ENCODE measurements around the gene PPIP5K1. TPM values are rescaled to one million over a fixed set of nuclear protein-coding genes. Genes with fewer than 3 reads are reported as not detected.

PPIP5K1 gene
- total and polyA plus RNA-seq, 9 donors: 5.9 to 9.9 (median 6.7) TPM

- H3K4me3 ChIP-seq (ENCODE audit: low read length): no peak overlapping the region
- H3K27ac ChIP-seq (ENCODE audit: low read length): no peak overlapping the region
- peaks cover 18% of the 10 kb centered on the region for H3K4me1 ChIP-seq (ENCODE audit: control insufficient read depth, insufficient read depth, low read length)
- H3K36me3 ChIP-seq (ENCODE audit: control insufficient read depth, insufficient read depth, low read length): peaks cover 63% of the 10 kb centered on the region
- peaks cover 6% of the 10 kb centered on the region for H3K9me3 ChIP-seq (replicated peaks; ENCODE audit: control insufficient read depth, low read depth, low read length)
- WGBS (ENCODE audit: insufficient coverage): 90% methylated on average over 10 of the region's 12 CpGs
- H3K27me3 ChIP-seq (ENCODE audit: control insufficient read depth, insufficient read depth, low read length): no peaks in the 10 kb centered on the region
- no peak for DNase-seq
These were observed 62.0 kb downstream of the PPIP5K1 start for GRCh38 chr15:43527802-43528541.

- H3K27me3 ChIP-seq (ENCODE audit: control insufficient read depth, insufficient read depth, low read length): no peaks in the 10 kb centered on the region
- peaks cover 71% of the 10 kb centered on the region for H3K36me3 ChIP-seq (ENCODE audit: control insufficient read depth, insufficient read depth, low read length)
- no peak for DNase-seq
- peaks cover 18% of the 10 kb centered on the region for H3K4me1 ChIP-seq (ENCODE audit: control insufficient read depth, insufficient read depth, low read length)
- WGBS (ENCODE audit: insufficient coverage): 69% methylated on average over 4 of the region's 9 CpGs
- peaks cover 6% of the 10 kb centered on the region for H3K9me3 ChIP-seq (replicated peaks; ENCODE audit: control insufficient read depth, low read depth, low read length)
- no peak overlapping the region for H3K4me3 ChIP-seq (ENCODE audit: low read length)
- H3K27ac ChIP-seq (ENCODE audit: low read length): no peak overlapping the region
These were observed 62.8 kb downstream of the PPIP5K1 start for GRCh38 chr15:43527016-43527801.

GRCh38 chr15:43526261-43526930, 63.6 kb downstream of the PPIP5K1 start:
- Histone ChIP-seq H3K4me1 (ENCODE audit: control insufficient read depth, insufficient read depth, low read length) (peaks cover 13% of the 10 kb centered on the region), H3K27me3 (ENCODE audit: control insufficient read depth, insufficient read depth, low read length) (no peaks in the 10 kb centered on the region), H3K36me3 (ENCODE audit: control insufficient read depth, insufficient read depth, low read length) (peaks cover 79% of the 10 kb centered on the region), H3K9me3 (replicated peaks; ENCODE audit: control insufficient read depth, low read depth, low read length) (peaks cover 9% of the 10 kb centered on the region), H3K4me3 (ENCODE audit: low read length) (no peak overlapping the region), H3K27ac (ENCODE audit: low read length) (no peak overlapping the region)
- WGBS (ENCODE audit: insufficient coverage): 84% methylated on average over 8 of the region's 11 CpGs
- DNase-seq: no peak

- WGBS (ENCODE audit: insufficient coverage): 89% methylated on average over 2 of the region's 4 CpGs
- H3K4me3 ChIP-seq (ENCODE audit: low read length): no peak overlapping the region
- H3K36me3 ChIP-seq (ENCODE audit: control insufficient read depth, insufficient read depth, low read length): peaks cover 90% of the 10 kb centered on the region
- peaks cover 11% of the 10 kb centered on the region for H3K9me3 ChIP-seq (replicated peaks; ENCODE audit: control insufficient read depth, low read depth, low read length)
- H3K4me1 ChIP-seq (ENCODE audit: control insufficient read depth, insufficient read depth, low read length): peaks cover 1% of the 10 kb centered on the region
- no peaks in the 10 kb centered on the region for H3K27me3 ChIP-seq (ENCODE audit: control insufficient read depth, insufficient read depth, low read length)
- DNase-seq: no peak
- H3K27ac ChIP-seq (ENCODE audit: low read length): no peak overlapping the region
These were observed 64.9 kb downstream of the PPIP5K1 start for GRCh38 chr15:43525131-43525530.

GRCh38 chr15:43524254-43524845, 65.7 kb downstream of the PPIP5K1 start:
- Histone ChIP-seq H3K27me3 (ENCODE audit: control insufficient read depth, insufficient read depth, low read length) (no peaks in the 10 kb centered on the region), H3K4me3 (ENCODE audit: low read length) (no peak overlapping the region), H3K36me3 (ENCODE audit: control insufficient read depth, insufficient read depth, low read length) (peaks cover 88% of the 10 kb centered on the region), H3K4me1 (ENCODE audit: control insufficient read depth, insufficient read depth, low read length) (peaks cover 3% of the 10 kb centered on the region), H3K27ac (ENCODE audit: low read length) (no peak overlapping the region), H3K9me3 (replicated peaks; ENCODE audit: control insufficient read depth, low read depth, low read length) (peaks cover 11% of the 10 kb centered on the region)
- DNase-seq: no peak
- 83% methylated on average over 2 of the region's 4 CpGs for WGBS (ENCODE audit: insufficient coverage)

GRCh38 chr15:43523646-43524045, 66.4 kb downstream of the PPIP5K1 start:
- peaks cover 10% of the 10 kb centered on the region for H3K4me1 ChIP-seq (ENCODE audit: control insufficient read depth, insufficient read depth, low read length)
- peaks cover 85% of the 10 kb centered on the region for H3K36me3 ChIP-seq (ENCODE audit: control insufficient read depth, insufficient read depth, low read length)
- no peak overlapping the region for H3K27ac ChIP-seq (ENCODE audit: low read length)
- DNase-seq: no peak
- H3K27me3 ChIP-seq (ENCODE audit: control insufficient read depth, insufficient read depth, low read length): no peaks in the 10 kb centered on the region
- H3K4me3 ChIP-seq (ENCODE audit: low read length): no peak overlapping the region
- peaks cover 11% of the 10 kb centered on the region for H3K9me3 ChIP-seq (replicated peaks; ENCODE audit: control insufficient read depth, low read depth, low read length)
- WGBS (ENCODE audit: insufficient coverage): 86% methylated on average over 5 of the region's 7 CpGs

- Histone ChIP-seq H3K36me3 (ENCODE audit: control insufficient read depth, insufficient read depth, low read length) (peaks cover 73% of the 10 kb centered on the region), H3K27ac (ENCODE audit: low read length) (no peak overlapping the region), H3K9me3 (replicated peaks; ENCODE audit: control insufficient read depth, low read depth, low read length) (peaks cover 11% of the 10 kb centered on the region), H3K27me3 (ENCODE audit: control insufficient read depth, insufficient read depth, low read length) (no peaks in the 10 kb centered on the region), H3K4me3 (ENCODE audit: low read length) (no peak overlapping the region), H3K4me1 (ENCODE audit: control insufficient read depth, insufficient read depth, low read length) (peaks cover 21% of the 10 kb centered on the region)
- WGBS (ENCODE audit: insufficient coverage): 78% methylated on average over 9 of the region's 9 CpGs
- DNase-seq: no peak
These were observed 67.8 kb downstream of the PPIP5K1 start for GRCh38 chr15:43522247-43522646.

GRCh38 chr15:43521419-43521818, 68.6 kb downstream of the PPIP5K1 start:
- peaks cover 3% of the 10 kb centered on the region for H3K27me3 ChIP-seq (ENCODE audit: control insufficient read depth, insufficient read depth, low read length)
- 96% methylated on average over 9 of the region's 11 CpGs for WGBS (ENCODE audit: insufficient coverage)
- H3K9me3 ChIP-seq (replicated peaks; ENCODE audit: control insufficient read depth, low read depth, low read length): peaks cover 11% of the 10 kb centered on the region
- H3K27ac ChIP-seq (ENCODE audit: low read length): no peak overlapping the region
- H3K36me3 ChIP-seq (ENCODE audit: control insufficient read depth, insufficient read depth, low read length): peaks cover 69% of the 10 kb centered on the region
- DNase-seq: no peak
- peaks cover 29% of the 10 kb centered on the region for H3K4me1 ChIP-seq (ENCODE audit: control insufficient read depth, insufficient read depth, low read length)
- no peak overlapping the region for H3K4me3 ChIP-seq (ENCODE audit: low read length)

GRCh38 chr15:43520138-43520537, 69.9 kb downstream of the PPIP5K1 start:
- DNase-seq: no peak
- WGBS (ENCODE audit: insufficient coverage): no CpG with 5 or more reads among the region's 2 CpGs
- Histone ChIP-seq H3K9me3 (replicated peaks; ENCODE audit: control insufficient read depth, low read depth, low read length) (peaks cover 11% of the 10 kb centered on the region), H3K27ac (ENCODE audit: low read length) (no peak overlapping the region), H3K36me3 (ENCODE audit: control insufficient read depth, insufficient read depth, low read length) (peaks cover 56% of the 10 kb centered on the region), H3K4me3 (ENCODE audit: low read length) (no peak overlapping the region), H3K4me1 (ENCODE audit: control insufficient read depth, insufficient read depth, low read length) (peaks cover 41% of the 10 kb centered on the region), H3K27me3 (ENCODE audit: control insufficient read depth, insufficient read depth, low read length) (peaks cover 3% of the 10 kb centered on the region)

- Histone ChIP-seq H3K4me1 (ENCODE audit: control insufficient read depth, insufficient read depth, low read length) (peaks cover 50% of the 10 kb centered on the region), H3K4me3 (ENCODE audit: low read length) (peak overlapping the region; percentile 81), H3K27me3 (ENCODE audit: control insufficient read depth, insufficient read depth, low read length) (peaks cover 3% of the 10 kb centered on the region), H3K9me3 (replicated peaks; ENCODE audit: control insufficient read depth, low read depth, low read length) (peaks cover 11% of the 10 kb centered on the region), H3K27ac (ENCODE audit: low read length) (no peak overlapping the region), H3K36me3 (ENCODE audit: control insufficient read depth, insufficient read depth, low read length) (peaks cover 47% of the 10 kb centered on the region)
- no peak for DNase-seq
- WGBS (ENCODE audit: insufficient coverage): 100% methylated on average over 1 of the region's 2 CpGs
These were observed 70.8 kb downstream of the PPIP5K1 start for GRCh38 chr15:43519196-43519595.

All from muscle of leg (tissue), 11 donors.